GM12874 (cell line): ENCODE results near the gene MLLT10.

Experiments used
- CTCF ChIP-seq: IDR thresholded peaks from 2 replicates; pipeline ENCODE4 v1.5.1; 2011; ENCODE audit warnings: low read depth, mild to moderate bottlenecking, control low read depth, low read length, moderate library complexity; ENCODE audit not compliant: insufficient read depth

MLLT10 gene

GRCh38 chr10:21603721-21604120, 69.7 kb downstream of the MLLT10 start:
- no peak for TF ChIP-seq CTCF

GRCh38 chr10:21604651-21605050, 70.6 kb downstream of the MLLT10 start:
- no peak for TF ChIP-seq CTCF

GRCh38 chr10:21607907-21608306, 73.9 kb downstream of the MLLT10 start:
- no peak for TF ChIP-seq CTCF

- TF ChIP-seq CTCF, result no peak
Measured at GRCh38 chr10:21614000-21614399, 80.0 kb downstream of the MLLT10 start.

GRCh38 chr10:21617267-21617666, 83.2 kb downstream of the MLLT10 start:
- TF ChIP-seq CTCF, result no peak

- TF ChIP-seq CTCF, result no peak
Measured at GRCh38 chr10:21623291-21623690, 89.3 kb downstream of the MLLT10 start.

- TF ChIP-seq CTCF, result no peak
Measured at GRCh38 chr10:21624951-21625350, 90.9 kb downstream of the MLLT10 start.

- TF ChIP-seq CTCF, result no peak
Measured at GRCh38 chr10:21625623-21626229, 91.7 kb downstream of the MLLT10 start.
